H1 (cell line): Measurements from ENCODE around the gene SLC6A3. TPM values are rescaled to one million over a fixed set of nuclear protein-coding genes. Genes with fewer than 3 reads are reported as not detected.

Experiments used
- BCL11A ChIP-seq, 2 experiments: IDR thresholded peaks; one replicate each; pipeline ENCODE4 v1.6.1; 2011; ENCODE audit warnings: low read depth in 2 of 2, low read length in 2 of 2, mild to moderate bottlenecking in 2 of 2
- BRCA1 ChIP-seq: IDR thresholded peaks from 2 replicates; pipeline ENCODE4 v1.6.1; 2012; ENCODE audit warnings: low read depth, low read length, improper control_type of control experiment
- CEBPB ChIP-seq: IDR thresholded peaks from 2 replicates; pipeline ENCODE4 v1.6.1; 2012; ENCODE audit warnings: low read depth, low read length
- CREB1 ChIP-seq: IDR thresholded peaks from 2 replicates; pipeline ENCODE4 v1.6.1; 2012; ENCODE audit warnings: inconsistent platforms
- EGR1 ChIP-seq: IDR thresholded peaks from 2 replicates; pipeline ENCODE4 v1.6.1; 2011; ENCODE audit warnings: low read depth, low read length, borderline replicate concordance
- GABPA ChIP-seq: IDR thresholded peaks from 2 replicates; pipeline ENCODE4 v1.6.1; 2011; ENCODE audit warnings: mild to moderate bottlenecking, low read length, moderate library complexity, borderline replicate concordance; ENCODE audit not compliant: insufficient read depth
- SRF ChIP-seq: IDR thresholded peaks from 2 replicates; pipeline ENCODE4 v1.6.1; 2011; ENCODE audit warnings: mild to moderate bottlenecking, low read depth, low read length, moderate library complexity
- TBP ChIP-seq: IDR thresholded peaks from 2 replicates; pipeline ENCODE4 v1.6.1; 2011; ENCODE audit warnings: low read depth, low read length, improper control_type of control experiment
- polyA plus RNA-seq, 7 experiments: library from polyadenylated mRNA; depleted of rRNA in 3 of 7; stranded (reverse) in 5 of 7; unstranded in 2 of 7; fragments of >200 nt in 5 of 7; fragments of 200-250 nt in 2 of 7; gene quantifications; 1 replicate in 5 of 7; 2 replicates in 1 of 7; 4 replicates in 1 of 7; pipeline versions ENCODE4 v1.2.1 to v1.2.3, GENCODE V29; 2011 to 2013; ENCODE audit warnings: missing spikeins in 2 of 7, mixed read lengths in 2 of 7
- total RNA-seq: library from RNA; stranded (reverse); fragmentation: NEBNext Ultra II Directional; extraction: Animal tissue kit (Norgen Biotek cat#: 25700); gene quantifications from 2 replicates; pipeline ENCODE4 v1.2.1, GENCODE V29; 2021
- TF ChIP-seq, protein P1 (sequence below): IDR thresholded peaks from 2 replicates; pipeline ENCODE4 v1.6.1; 2012; ENCODE audit warnings: inconsistent platforms
- TF ChIP-seq, protein P2 (sequence below): fragments of 300-600 bp; sonication (generic); IDR thresholded peaks from 2 replicates; pipeline ENCODE4 v1.7.1; 2012; ENCODE audit warnings: low read length, moderate library complexity, mild to moderate bottlenecking, inconsistent platforms; ENCODE audit not compliant: insufficient replicate concordance

SLC6A3 gene
- total and polyA plus RNA-seq, 2 of the 8 experiments (the other 6 are each of a cell fraction or from before 2014, with no cell fraction given): 0.48 to 0.91 TPM

DNA sequence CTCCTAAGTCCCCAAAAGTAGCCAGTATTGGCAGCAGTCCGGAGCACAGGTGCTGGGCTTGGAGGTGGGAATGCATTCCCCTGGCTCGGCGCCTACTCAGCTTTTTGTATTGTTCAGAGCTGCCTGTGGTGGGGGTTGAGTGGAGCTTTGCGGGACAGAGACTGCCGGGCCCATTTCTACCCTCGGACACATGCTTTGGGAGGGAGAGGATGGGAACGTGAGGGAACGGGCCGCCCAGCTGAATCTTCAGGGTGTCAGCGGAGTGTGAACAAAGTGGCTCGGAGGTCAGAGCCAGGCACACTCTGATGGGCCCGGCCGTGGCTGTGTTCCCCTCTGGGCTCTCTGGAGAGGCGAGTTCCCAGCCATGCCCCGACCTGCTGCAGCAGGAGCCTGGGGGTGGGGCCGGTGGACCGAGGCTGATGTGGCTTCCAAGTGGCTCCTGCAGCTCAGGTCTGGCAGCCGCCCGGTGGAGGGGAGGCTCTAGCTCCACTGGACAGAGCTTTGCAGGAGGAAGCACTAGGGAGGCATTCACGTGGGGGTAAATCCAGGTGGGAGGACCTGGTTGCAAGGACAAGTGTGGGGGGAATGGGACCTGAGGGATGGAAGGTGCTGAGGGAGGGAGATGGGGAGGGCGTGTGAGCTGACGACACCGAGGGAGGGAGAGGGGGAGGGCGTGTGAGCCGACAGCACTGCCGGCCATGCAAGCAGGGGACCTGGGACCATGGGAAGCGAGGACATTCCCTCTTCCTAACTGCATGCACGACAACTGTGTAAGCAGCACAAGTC, 31.1 kb upstream of the SLC6A3 start (continued):
- TF ChIP-seq EGR1: no peak
- TF ChIP-seq GABPA: no peak
- TF ChIP-seq, protein P1, sequence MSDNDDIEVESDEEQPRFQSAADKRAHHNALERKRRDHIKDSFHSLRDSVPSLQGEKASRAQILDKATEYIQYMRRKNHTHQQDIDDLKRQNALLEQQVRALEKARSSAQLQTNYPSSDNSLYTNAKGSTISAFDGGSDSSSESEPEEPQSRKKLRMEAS: no peak
- no peak for TF ChIP-seq BRCA1
- TF ChIP-seq CEBPB: no peak
- no peak for TF ChIP-seq BCL11A (IDR thresholded peaks at IDR 0.05; ENCODE audit: low read depth in 2 of 2, low read length in 2 of 2)
- TF ChIP-seq TBP: no peak
- TF ChIP-seq SRF: no peak
- no peak for TF ChIP-seq CREB1
- TF ChIP-seq, protein P2, sequence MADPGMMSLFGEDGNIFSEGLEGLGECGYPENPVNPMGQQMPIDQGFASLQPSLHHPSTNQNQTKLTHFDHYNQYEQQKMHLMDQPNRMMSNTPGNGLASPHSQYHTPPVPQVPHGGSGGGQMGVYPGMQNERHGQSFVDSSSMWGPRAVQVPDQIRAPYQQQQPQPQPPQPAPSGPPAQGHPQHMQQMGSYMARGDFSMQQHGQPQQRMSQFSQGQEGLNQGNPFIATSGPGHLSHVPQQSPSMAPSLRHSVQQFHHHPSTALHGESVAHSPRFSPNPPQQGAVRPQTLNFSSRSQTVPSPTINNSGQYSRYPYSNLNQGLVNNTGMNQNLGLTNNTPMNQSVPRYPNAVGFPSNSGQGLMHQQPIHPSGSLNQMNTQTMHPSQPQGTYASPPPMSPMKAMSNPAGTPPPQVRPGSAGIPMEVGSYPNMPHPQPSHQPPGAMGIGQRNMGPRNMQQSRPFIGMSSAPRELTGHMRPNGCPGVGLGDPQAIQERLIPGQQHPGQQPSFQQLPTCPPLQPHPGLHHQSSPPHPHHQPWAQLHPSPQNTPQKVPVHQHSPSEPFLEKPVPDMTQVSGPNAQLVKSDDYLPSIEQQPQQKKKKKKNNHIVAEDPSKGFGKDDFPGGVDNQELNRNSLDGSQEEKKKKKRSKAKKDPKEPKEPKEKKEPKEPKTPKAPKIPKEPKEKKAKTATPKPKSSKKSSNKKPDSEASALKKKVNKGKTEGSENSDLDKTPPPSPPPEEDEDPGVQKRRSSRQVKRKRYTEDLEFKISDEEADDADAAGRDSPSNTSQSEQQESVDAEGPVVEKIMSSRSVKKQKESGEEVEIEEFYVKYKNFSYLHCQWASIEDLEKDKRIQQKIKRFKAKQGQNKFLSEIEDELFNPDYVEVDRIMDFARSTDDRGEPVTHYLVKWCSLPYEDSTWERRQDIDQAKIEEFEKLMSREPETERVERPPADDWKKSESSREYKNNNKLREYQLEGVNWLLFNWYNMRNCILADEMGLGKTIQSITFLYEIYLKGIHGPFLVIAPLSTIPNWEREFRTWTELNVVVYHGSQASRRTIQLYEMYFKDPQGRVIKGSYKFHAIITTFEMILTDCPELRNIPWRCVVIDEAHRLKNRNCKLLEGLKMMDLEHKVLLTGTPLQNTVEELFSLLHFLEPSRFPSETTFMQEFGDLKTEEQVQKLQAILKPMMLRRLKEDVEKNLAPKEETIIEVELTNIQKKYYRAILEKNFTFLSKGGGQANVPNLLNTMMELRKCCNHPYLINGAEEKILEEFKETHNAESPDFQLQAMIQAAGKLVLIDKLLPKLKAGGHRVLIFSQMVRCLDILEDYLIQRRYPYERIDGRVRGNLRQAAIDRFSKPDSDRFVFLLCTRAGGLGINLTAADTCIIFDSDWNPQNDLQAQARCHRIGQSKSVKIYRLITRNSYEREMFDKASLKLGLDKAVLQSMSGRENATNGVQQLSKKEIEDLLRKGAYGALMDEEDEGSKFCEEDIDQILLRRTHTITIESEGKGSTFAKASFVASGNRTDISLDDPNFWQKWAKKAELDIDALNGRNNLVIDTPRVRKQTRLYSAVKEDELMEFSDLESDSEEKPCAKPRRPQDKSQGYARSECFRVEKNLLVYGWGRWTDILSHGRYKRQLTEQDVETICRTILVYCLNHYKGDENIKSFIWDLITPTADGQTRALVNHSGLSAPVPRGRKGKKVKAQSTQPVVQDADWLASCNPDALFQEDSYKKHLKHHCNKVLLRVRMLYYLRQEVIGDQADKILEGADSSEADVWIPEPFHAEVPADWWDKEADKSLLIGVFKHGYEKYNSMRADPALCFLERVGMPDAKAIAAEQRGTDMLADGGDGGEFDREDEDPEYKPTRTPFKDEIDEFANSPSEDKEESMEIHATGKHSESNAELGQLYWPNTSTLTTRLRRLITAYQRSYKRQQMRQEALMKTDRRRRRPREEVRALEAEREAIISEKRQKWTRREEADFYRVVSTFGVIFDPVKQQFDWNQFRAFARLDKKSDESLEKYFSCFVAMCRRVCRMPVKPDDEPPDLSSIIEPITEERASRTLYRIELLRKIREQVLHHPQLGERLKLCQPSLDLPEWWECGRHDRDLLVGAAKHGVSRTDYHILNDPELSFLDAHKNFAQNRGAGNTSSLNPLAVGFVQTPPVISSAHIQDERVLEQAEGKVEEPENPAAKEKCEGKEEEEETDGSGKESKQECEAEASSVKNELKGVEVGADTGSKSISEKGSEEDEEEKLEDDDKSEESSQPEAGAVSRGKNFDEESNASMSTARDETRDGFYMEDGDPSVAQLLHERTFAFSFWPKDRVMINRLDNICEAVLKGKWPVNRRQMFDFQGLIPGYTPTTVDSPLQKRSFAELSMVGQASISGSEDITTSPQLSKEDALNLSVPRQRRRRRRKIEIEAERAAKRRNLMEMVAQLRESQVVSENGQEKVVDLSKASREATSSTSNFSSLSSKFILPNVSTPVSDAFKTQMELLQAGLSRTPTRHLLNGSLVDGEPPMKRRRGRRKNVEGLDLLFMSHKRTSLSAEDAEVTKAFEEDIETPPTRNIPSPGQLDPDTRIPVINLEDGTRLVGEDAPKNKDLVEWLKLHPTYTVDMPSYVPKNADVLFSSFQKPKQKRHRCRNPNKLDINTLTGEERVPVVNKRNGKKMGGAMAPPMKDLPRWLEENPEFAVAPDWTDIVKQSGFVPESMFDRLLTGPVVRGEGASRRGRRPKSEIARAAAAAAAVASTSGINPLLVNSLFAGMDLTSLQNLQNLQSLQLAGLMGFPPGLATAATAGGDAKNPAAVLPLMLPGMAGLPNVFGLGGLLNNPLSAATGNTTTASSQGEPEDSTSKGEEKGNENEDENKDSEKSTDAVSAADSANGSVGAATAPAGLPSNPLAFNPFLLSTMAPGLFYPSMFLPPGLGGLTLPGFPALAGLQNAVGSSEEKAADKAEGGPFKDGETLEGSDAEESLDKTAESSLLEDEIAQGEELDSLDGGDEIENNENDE: no peak
